ENCODE data around the gene PADI3.

The PADI3 gene

DNA sequence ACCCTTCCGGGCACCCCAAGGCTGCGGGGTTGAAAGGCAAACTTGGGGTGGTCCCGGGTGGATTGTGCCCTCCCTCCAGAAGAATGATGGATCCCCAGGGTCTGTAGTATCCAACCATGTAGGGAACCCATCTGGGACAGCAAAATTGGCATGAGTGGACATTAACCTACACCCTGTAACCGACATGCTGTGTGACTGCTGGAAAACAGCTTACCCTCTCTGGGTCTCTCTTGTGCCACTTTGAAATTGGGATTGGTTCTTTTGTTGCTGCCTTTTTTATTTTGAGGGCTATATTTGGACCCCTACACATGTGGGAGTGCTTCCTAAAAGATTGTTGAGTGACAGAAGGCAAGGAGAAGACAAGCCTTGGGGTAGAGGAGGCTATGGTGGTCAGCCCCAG is 24.5 kb upstream of the PADI3 start:
- Histone ChIP-seq H3K4me1 (ENCODE audit: insufficient read depth, low read length, severe bottlenecking) (no peaks in the 10 kb centered on the region), H4K20me1 (ENCODE audit: insufficient read depth, low read length) (no peaks in the 10 kb centered on the region), H3K27me3 (ENCODE audit: insufficient read depth, low read length) (no peaks in the 10 kb centered on the region; the same call in 1 of the 2 replicates), H3K9me2 (ENCODE audit: low read depth, low read length) (no peaks in the 10 kb centered on the region), H3K9ac (ENCODE audit: low read length) (no peak overlapping the region), H3F3A (ENCODE audit: insufficient read depth, low read length) (no peaks in the 10 kb centered on the region), H3K9me3 (ENCODE audit: low read length) (no peaks in the 10 kb centered on the region), H3K27ac (ENCODE audit: low read depth, low read length, poor library complexity, severe bottlenecking) (no peak overlapping the region), H2AFZ (ENCODE audit: low read length) (no peak overlapping the region), H3K4me2 (ENCODE audit: low read length) (no peak overlapping the region), H3K4me3 (ENCODE audit: low read depth, low read length, poor library complexity, severe bottlenecking) (no peak overlapping the region), H3K79me2 (ENCODE audit: insufficient read depth, low read length) (no peaks in the 10 kb centered on the region), H3K36me3 (ENCODE audit: insufficient read depth, low read length) (no peaks in the 10 kb centered on the region)
- TF ChIP-seq EZH2 (IDR thresholded peaks at IDR 0.05; ENCODE audit: borderline replicate concordance, low read length) = no peak
- TF ChIP-seq, protein P1, sequence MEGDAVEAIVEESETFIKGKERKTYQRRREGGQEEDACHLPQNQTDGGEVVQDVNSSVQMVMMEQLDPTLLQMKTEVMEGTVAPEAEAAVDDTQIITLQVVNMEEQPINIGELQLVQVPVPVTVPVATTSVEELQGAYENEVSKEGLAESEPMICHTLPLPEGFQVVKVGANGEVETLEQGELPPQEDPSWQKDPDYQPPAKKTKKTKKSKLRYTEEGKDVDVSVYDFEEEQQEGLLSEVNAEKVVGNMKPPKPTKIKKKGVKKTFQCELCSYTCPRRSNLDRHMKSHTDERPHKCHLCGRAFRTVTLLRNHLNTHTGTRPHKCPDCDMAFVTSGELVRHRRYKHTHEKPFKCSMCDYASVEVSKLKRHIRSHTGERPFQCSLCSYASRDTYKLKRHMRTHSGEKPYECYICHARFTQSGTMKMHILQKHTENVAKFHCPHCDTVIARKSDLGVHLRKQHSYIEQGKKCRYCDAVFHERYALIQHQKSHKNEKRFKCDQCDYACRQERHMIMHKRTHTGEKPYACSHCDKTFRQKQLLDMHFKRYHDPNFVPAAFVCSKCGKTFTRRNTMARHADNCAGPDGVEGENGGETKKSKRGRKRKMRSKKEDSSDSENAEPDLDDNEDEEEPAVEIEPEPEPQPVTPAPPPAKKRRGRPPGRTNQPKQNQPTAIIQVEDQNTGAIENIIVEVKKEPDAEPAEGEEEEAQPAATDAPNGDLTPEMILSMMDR (IDR thresholded peaks at IDR 0.05; ENCODE audit: low read length) = no peak

DNA sequence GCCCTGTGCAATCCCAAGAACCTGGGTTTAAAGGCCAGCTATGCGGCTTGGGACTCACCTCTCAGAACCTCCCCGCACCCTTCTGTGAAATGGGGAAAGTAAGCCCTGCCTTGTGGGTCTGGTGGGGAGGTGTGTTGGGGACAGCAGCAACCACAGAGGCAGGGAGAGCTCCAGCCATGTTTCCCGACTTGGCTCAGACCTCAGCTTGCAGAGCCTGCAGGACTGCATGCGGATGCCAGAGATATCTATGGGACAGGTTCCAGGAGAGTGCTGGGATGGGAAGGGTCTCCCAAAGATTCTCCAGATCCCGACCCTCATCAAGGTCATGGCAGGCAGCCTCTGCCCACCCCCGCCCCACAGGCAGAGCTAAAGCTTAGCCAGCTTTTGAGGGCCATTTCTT is 23.8 kb upstream of the PADI3 start:
- Histone ChIP-seq H3K9me2 (ENCODE audit: low read depth, low read length) (no peaks in the 10 kb centered on the region), H3K4me1 (ENCODE audit: insufficient read depth, low read length, severe bottlenecking) (no peaks in the 10 kb centered on the region), H3F3A (ENCODE audit: insufficient read depth, low read length) (no peaks in the 10 kb centered on the region), H3K36me3 (ENCODE audit: insufficient read depth, low read length) (no peaks in the 10 kb centered on the region), H4K20me1 (ENCODE audit: insufficient read depth, low read length) (no peaks in the 10 kb centered on the region), H3K4me3 (ENCODE audit: low read depth, low read length, poor library complexity, severe bottlenecking) (no peak overlapping the region), H3K9ac (ENCODE audit: low read length) (no peak overlapping the region), H3K79me2 (ENCODE audit: insufficient read depth, low read length) (no peaks in the 10 kb centered on the region), H3K27ac (ENCODE audit: low read depth, low read length, poor library complexity, severe bottlenecking) (no peak overlapping the region), H3K27me3 (ENCODE audit: insufficient read depth, low read length) (no peaks in the 10 kb centered on the region; the same call in 1 of the 2 replicates), H3K9me3 (ENCODE audit: low read length) (no peaks in the 10 kb centered on the region), H3K4me2 (ENCODE audit: low read length) (no peak overlapping the region), H2AFZ (ENCODE audit: low read length) (no peak overlapping the region)
- TF ChIP-seq, protein P1 (IDR thresholded peaks at IDR 0.05; ENCODE audit: low read length) = no peak
- TF ChIP-seq EZH2 (IDR thresholded peaks at IDR 0.05; ENCODE audit: borderline replicate concordance, low read length) = no peak

DNA sequence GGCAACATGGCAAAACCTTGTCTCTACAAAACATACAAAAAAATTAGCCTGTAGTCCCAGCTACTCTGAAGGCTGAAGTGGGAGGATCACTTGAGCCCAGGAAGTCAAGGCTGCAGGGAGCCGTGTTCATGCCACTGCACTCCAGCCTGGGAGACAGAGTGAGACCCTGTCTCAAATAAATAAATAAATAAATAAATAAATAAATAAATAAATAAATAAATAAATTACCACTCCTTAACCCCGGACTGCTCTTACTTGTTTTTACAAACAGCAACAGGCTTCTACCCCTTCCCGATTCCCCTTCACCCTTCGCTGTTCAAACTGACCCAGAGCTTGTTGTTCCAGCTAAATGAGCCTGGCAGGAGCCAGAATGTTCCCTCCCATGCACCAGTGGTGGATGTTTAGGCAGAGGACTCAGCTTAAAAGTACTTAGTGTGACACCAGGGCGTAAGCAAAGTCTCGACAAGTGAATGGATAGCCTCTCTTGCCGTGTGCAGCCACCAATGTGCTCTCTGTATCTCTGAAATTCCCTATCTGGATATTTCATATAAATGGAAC is 21.5 kb upstream of the PADI3 start:
- no peak overlapping the region for H3K4me3 ChIP-seq (ENCODE audit: low read depth, low read length, poor library complexity, severe bottlenecking)
- H3K27me3 ChIP-seq (ENCODE audit: insufficient read depth, low read length) = no peaks in the 10 kb centered on the region; the same call in 1 of the 2 replicates
- H3K9ac ChIP-seq (ENCODE audit: low read length) = no peak overlapping the region
- H3K4me1 ChIP-seq (ENCODE audit: insufficient read depth, low read length, severe bottlenecking) = no peaks in the 10 kb centered on the region
- no peaks in the 10 kb centered on the region for H3K36me3 ChIP-seq (ENCODE audit: insufficient read depth, low read length)
- H3K9me2 ChIP-seq (ENCODE audit: low read depth, low read length) = no peaks in the 10 kb centered on the region
- H3K9me3 ChIP-seq (ENCODE audit: low read length) = no peaks in the 10 kb centered on the region
- H2AFZ ChIP-seq (ENCODE audit: low read length) = no peak overlapping the region
- H3F3A ChIP-seq (ENCODE audit: insufficient read depth, low read length) = no peaks in the 10 kb centered on the region
- H4K20me1 ChIP-seq (ENCODE audit: insufficient read depth, low read length) = no peaks in the 10 kb centered on the region
- H3K27ac ChIP-seq (ENCODE audit: low read depth, low read length, poor library complexity, severe bottlenecking) = no peak overlapping the region
- H3K79me2 ChIP-seq (ENCODE audit: insufficient read depth, low read length) = no peaks in the 10 kb centered on the region
- no peak overlapping the region for H3K4me2 ChIP-seq (ENCODE audit: low read length)
- TF ChIP-seq, protein P1 (IDR thresholded peaks at IDR 0.05; ENCODE audit: low read length) = no peak
- no peak for TF ChIP-seq EZH2 (IDR thresholded peaks at IDR 0.05; ENCODE audit: borderline replicate concordance, low read length)

Data from OCI-LY1 (cell line).